Fibroblast of the aortic adventitia (primary cell): Measurements from ENCODE around the gene ARHGAP15. TPM values are rescaled to one million over a fixed set of nuclear protein-coding genes. Genes with fewer than 3 reads are reported as not detected.

Experiments
- DNase-seq: peaks from one replicate; pipeline ENCODE4 v3.0.0-alpha.2; 2010; ENCODE audit warnings: low read depth
- H3K4me3 ChIP-seq: 2 replicates; pipeline ENCODE4 v1.5.1; 2011; ENCODE audit warnings: low read depth, mild to moderate bottlenecking, control low read depth, low read length, moderate library complexity
- total RNA-seq: library from RNA; depleted of rRNA; stranded (reverse); fragments of >200 nt; gene quantifications from 2 replicates; pipeline ENCODE4 v1.2.3, GENCODE V29; 2012; ENCODE audit warnings: low replicate concordance
- TF ChIP-seq, protein P1 (sequence below): IDR thresholded peaks from 2 replicates; pipeline ENCODE4 v1.5.1; 2011; ENCODE audit warnings: mild to moderate bottlenecking, low read length, control low read depth, inconsistent platforms; ENCODE audit not compliant: insufficient read depth

The ARHGAP15 gene
- total RNA-seq, 1 donor, result not detected

- H3K4me3 ChIP-seq, result no peak overlapping the region
- TF ChIP-seq, protein P1, sequence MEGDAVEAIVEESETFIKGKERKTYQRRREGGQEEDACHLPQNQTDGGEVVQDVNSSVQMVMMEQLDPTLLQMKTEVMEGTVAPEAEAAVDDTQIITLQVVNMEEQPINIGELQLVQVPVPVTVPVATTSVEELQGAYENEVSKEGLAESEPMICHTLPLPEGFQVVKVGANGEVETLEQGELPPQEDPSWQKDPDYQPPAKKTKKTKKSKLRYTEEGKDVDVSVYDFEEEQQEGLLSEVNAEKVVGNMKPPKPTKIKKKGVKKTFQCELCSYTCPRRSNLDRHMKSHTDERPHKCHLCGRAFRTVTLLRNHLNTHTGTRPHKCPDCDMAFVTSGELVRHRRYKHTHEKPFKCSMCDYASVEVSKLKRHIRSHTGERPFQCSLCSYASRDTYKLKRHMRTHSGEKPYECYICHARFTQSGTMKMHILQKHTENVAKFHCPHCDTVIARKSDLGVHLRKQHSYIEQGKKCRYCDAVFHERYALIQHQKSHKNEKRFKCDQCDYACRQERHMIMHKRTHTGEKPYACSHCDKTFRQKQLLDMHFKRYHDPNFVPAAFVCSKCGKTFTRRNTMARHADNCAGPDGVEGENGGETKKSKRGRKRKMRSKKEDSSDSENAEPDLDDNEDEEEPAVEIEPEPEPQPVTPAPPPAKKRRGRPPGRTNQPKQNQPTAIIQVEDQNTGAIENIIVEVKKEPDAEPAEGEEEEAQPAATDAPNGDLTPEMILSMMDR, result no peak
- no peak for DNase-seq
Measured at GRCh38 chr2:143764706-143765105, 635.5 kb downstream of the ARHGAP15 start.

DNA sequence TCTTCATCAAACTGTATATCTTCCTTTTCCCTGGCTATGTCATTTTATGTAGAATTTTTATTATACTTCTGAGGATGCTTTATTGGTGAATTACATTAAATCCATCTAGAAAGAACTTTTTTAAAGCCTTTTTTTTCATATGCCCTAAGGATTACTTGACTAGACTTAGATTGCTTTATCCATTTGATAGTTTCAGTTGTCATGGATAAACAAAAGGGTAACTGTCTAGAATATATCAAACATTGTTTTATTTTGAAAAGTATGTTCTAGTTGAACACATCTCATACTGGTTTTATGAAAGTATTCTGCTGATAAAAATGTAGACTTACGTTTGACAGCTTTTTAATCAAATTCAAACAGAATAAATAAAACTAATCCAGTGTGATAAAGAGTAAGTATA lies 639.8 kb downstream of the ARHGAP15 start:
- no peak for DNase-seq
- H3K4me3 ChIP-seq, result no peak overlapping the region
- TF ChIP-seq, protein P1, result no peak

GRCh38 chr2:143771939-143772338 lies 642.7 kb downstream of the ARHGAP15 start:
- no peak overlapping the region for H3K4me3 ChIP-seq
- DNase-seq, result no peak
- TF ChIP-seq, protein P1, result no peak

GRCh38 chr2:143776526-143777297 lies 647.5 kb downstream of the ARHGAP15 start:
- no peak for DNase-seq
- TF ChIP-seq, protein P1, result no peak
- H3K4me3 ChIP-seq, result no peak overlapping the region

GRCh38 chr2:143779021-143779420 lies 649.8 kb downstream of the ARHGAP15 start:
- TF ChIP-seq, protein P1, result no peak
- DNase-seq, result no peak
- no peak overlapping the region for H3K4me3 ChIP-seq

GRCh38 chr2:143786026-143786765 lies 657.0 kb downstream of the ARHGAP15 start:
- DNase-seq, result no peak
- no peak overlapping the region for H3K4me3 ChIP-seq
- TF ChIP-seq, protein P1, result no peak
